Hepatocyte (in vitro differentiated cells): ENCODE measurements around the gene GRID1.

ENCODE experiments used
- CTCF ChIP-seq: fragments of 200-600 bp; sonication (generic); IDR thresholded peaks from 2 replicates; pipeline ENCODE4 v1.5.1; 2016; ENCODE audit warnings: antibody characterized with exemption, mild to moderate bottlenecking; ENCODE audit not compliant: poor library complexity
- EZH2 ChIP-seq: fragments of 200-600 bp; sonication (generic); IDR thresholded peaks from 2 replicates; pipeline ENCODE4 v1.6.1; 2016; ENCODE audit warnings: antibody characterized with exemption, mild to moderate bottlenecking, borderline replicate concordance
- EZH2phosphoT487 ChIP-seq: fragments of 200-600 bp; sonication (generic); IDR thresholded peaks from one replicate; pipeline ENCODE4 v1.6.1; 2018; ENCODE audit warnings: antibody characterized with exemption, mild to moderate bottlenecking, low read depth, moderate library complexity; ENCODE audit not compliant: unreplicated experiment, severe bottlenecking

DNA sequence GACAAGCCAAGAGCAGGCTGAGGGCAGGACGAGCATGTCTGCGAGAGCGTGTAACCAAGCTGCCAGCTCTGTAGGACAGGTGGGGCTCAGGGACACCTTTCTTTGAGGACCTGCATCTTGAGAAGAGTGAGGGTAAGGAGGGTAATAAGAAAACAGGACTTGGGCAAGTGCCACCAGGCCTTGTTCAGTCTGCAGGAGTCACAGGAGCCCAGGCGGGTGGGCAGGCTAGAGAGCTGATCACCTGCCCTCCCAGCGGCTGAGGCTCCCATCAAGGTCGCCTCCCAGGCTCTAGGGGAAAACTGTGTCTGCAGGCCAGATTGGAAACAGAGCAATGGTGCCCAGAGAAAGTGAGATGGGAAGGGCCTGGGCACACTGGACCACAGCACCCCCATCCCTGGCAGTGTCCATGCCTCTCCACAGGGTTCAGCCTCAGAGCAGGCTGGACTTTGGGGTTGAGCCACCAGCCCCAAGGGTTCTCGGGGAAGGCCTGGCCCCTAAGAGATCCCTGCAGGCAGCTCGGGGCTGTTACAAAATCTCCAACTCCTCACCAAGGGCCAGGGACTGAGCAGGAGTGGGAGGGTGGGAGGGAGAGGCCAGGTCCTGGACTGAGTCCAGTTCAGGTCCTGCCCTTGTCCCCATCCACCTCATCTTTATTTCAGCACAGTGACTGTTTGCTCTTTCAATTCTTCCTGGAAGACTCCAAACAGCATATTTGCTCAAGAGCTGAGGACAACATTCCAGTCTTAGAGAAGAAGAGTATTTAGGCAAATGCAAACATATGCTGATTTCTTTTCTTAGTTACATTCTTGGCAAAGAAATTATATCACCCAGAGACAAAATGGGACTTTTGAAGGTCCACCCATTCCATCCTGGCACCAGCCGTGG, 161.9 kb downstream of the GRID1 start:
- TF ChIP-seq EZH2phosphoT487 (no peak), CTCF (no peak), EZH2 (no peak)
